ENCODE results near the gene RPS18. TPM values are rescaled to one million over a fixed set of nuclear protein-coding genes. Genes with fewer than 3 reads are reported as not detected.

The RPS18 gene
- total and polyA plus RNA-seq, 2 of the 13 experiments (the other 11 are each of a cell fraction or from before 2014, with no cell fraction given) = 3,896 to 5,806 TPM

- no peak for TF ChIP-seq ZNF281 (CRISPR knock-in tag; IDR thresholded peaks at IDR 0.05; ENCODE audit: borderline replicate concordance)
- no peak for TF ChIP-seq ZNF513 (CRISPR knock-in tag; conservative IDR thresholded peaks at IDR 0.05)
- no peak for TF ChIP-seq ZNF530 (CRISPR knock-in tag; IDR thresholded peaks at IDR 0.05; ENCODE audit: low read depth)
- TF ChIP-seq PAXIP1 (CRISPR knock-in tag; conservative IDR thresholded peaks at IDR 0.05) = no peak
Measured at GRCh38 chr6:33288141-33288920, 16.5 kb downstream of the RPS18 start (continued).

Data from HepG2 (cell line).